IMR-90 (cell line): Measurements from ENCODE around the gene MC5R. TPM values are rescaled to one million over a fixed set of nuclear protein-coding genes. Genes with fewer than 3 reads are reported as not detected.

Experiments
- ATAC-seq: fragments of 200-7000 bp; cut with Tn5 transposase; 2 replicates; pipeline ENCODE4 v1.9.1; 2020; ENCODE audit warnings: low read depth, mild to moderate bottlenecking, moderate library complexity
- BruUV-seq: library from RNA; stranded (reverse); fragments of 400-500 nt; replicated peaks from 2 replicates; lab custom pipeline; 2021; lab: Mats Ljungman, UMichigan
- CTCF ChIA-PET: fragments of 300-600 bp; formaldehyde crosslinking; extraction: SDS; loops from one replicate; lab custom pipeline; 2021; ENCODE audit warnings: antibody characterized with exemption; lab: Yijun Ruan, JAX
- POLR2A ChIA-PET: fragments of 300-600 bp; sonication (Branson Sonifier 250); formaldehyde crosslinking; loops from one replicate; lab custom pipeline; 2022; ENCODE audit warnings: antibody characterized with exemption; ENCODE audit not compliant: unreplicated experiment; lab: Charles Lee
- DNase-seq: peaks from one replicate; pipeline ENCODE4 v3.0.0; 2013
- H2AFZ ChIP-seq: replicated peaks from 2 replicates; pipeline ENCODE3; 2013; ENCODE audit warnings: low read length, mild to moderate bottlenecking; ENCODE audit not compliant: poor library complexity
- H2AK5ac ChIP-seq: 2 replicates; pipeline ENCODE4 v1.6.1; 2013; ENCODE audit warnings: low read depth, low read length, inconsistent platforms
- H2AK9ac ChIP-seq: replicated peaks from 2 replicates; pipeline ENCODE3; 2013; ENCODE audit warnings: mild to moderate bottlenecking, low read depth, low read length, moderate library complexity; ENCODE audit not compliant: poor library complexity
- H2BK120ac ChIP-seq: 2 replicates; pipeline ENCODE4 v1.6.1; 2013; ENCODE audit warnings: low read depth, low read length, inconsistent platforms
- H2BK15ac ChIP-seq: 3 replicates; pipeline ENCODE4 v1.6.1; 2013; ENCODE audit warnings: low read depth, low read length, inconsistent platforms
- H2BK20ac ChIP-seq: 2 replicates; pipeline ENCODE4 v1.6.1; 2013; ENCODE audit warnings: low read depth, mild to moderate bottlenecking, inconsistent platforms, low read length, moderate library complexity
- H2BK5ac ChIP-seq: 2 replicates; pipeline ENCODE4 v1.6.1; 2013; ENCODE audit warnings: mild to moderate bottlenecking, low read depth, low read length, inconsistent platforms; ENCODE audit not compliant: poor library complexity, severe bottlenecking
- H3K14ac ChIP-seq: replicated peaks from 2 replicates; pipeline ENCODE4 v1.6.1; 2013; ENCODE audit warnings: low read depth, low read length, inconsistent platforms
- H3K18ac ChIP-seq: 2 replicates; pipeline ENCODE4 v1.6.1; 2013; ENCODE audit warnings: low read depth, low read length, control low read depth
- H3K23ac ChIP-seq: 2 replicates; pipeline ENCODE4 v1.6.1; 2013; ENCODE audit warnings: low read depth, low read length, inconsistent platforms
- H3K27ac ChIP-seq: 2 replicates; pipeline ENCODE4 v1.5.1; 2013; ENCODE audit warnings: mild to moderate bottlenecking, control low read depth, low read length; ENCODE audit not compliant: insufficient read depth
- H3K27me3 ChIP-seq: 2 replicates; pipeline ENCODE4 v1.6.1; 2013; ENCODE audit warnings: low read length; ENCODE audit not compliant: control insufficient read depth, insufficient read depth
- H3K36me3 ChIP-seq: 2 replicates; pipeline ENCODE4 v1.6.1; 2013; ENCODE audit warnings: low read length, mixed read lengths; ENCODE audit not compliant: control insufficient read depth, insufficient read depth
- H3K4ac ChIP-seq: 2 replicates; pipeline ENCODE4 v1.6.1; 2013; ENCODE audit warnings: low read depth, low read length, inconsistent platforms
- H3K4me1 ChIP-seq: 2 replicates; pipeline ENCODE4 v1.6.1; 2013; ENCODE audit warnings: low read length, mixed read lengths; ENCODE audit not compliant: control insufficient read depth, insufficient read depth
- H3K4me2 ChIP-seq: 2 replicates; pipeline ENCODE4 v1.6.1; 2013; ENCODE audit warnings: low read depth, mild to moderate bottlenecking, control low read depth, low read length, moderate library complexity
- H3K4me3 ChIP-seq: 2 replicates; pipeline ENCODE4 v1.5.1; 2013; ENCODE audit warnings: low read depth, mild to moderate bottlenecking, control low read depth, low read length, moderate library complexity; ENCODE audit not compliant: insufficient read depth
- H3K56ac ChIP-seq: 2 replicates; pipeline ENCODE4 v1.6.1; 2013; ENCODE audit warnings: low read length, inconsistent platforms; ENCODE audit not compliant: insufficient read depth; ENCODE audit errors: extremely low read depth
- H3K79me1 ChIP-seq, 2 experiments: 2 replicates each; pipeline ENCODE4 v1.6.1; 2013; ENCODE audit warnings: low read length in 2 of 2, inconsistent platforms in 1 of 2, low read depth in 1 of 2
- H3K9ac ChIP-seq: 2 replicates; pipeline ENCODE4 v1.6.1; 2013; ENCODE audit warnings: low read depth, low read length, control low read depth
- H3K9me1 ChIP-seq: 2 replicates; pipeline ENCODE4 v1.6.1; 2013; ENCODE audit warnings: low read length, inconsistent platforms; ENCODE audit not compliant: insufficient read depth
- H3K9me3 ChIP-seq: 2 replicates; pipeline ENCODE4 v1.6.1; 2013; ENCODE audit warnings: low read length; ENCODE audit not compliant: control insufficient read depth, insufficient read depth
- H4K20me1 ChIP-seq: 2 replicates; pipeline ENCODE4 v1.6.1; 2013; ENCODE audit warnings: low read length, inconsistent platforms; ENCODE audit not compliant: insufficient read depth
- H4K5ac ChIP-seq: 2 replicates; pipeline ENCODE4 v1.6.1; 2013; ENCODE audit warnings: mild to moderate bottlenecking, low read depth, low read length, control low read depth
- H4K8ac ChIP-seq, 2 experiments: 2 replicates each; pipeline ENCODE4 v1.6.1; 2013; ENCODE audit warnings: low read depth in 2 of 2, low read length in 2 of 2, control low read depth in 1 of 2, inconsistent platforms in 1 of 2
- H4K91ac ChIP-seq: 2 replicates; pipeline ENCODE4 v1.6.1; 2013; ENCODE audit warnings: low read depth, low read length, inconsistent platforms; ENCODE audit not compliant: insufficient read depth
- FOS ChIP-seq: fragments of 150-350 bp; IDR thresholded peaks from 2 replicates; pipeline ENCODE4 v1.6.1; 2016; ENCODE audit warnings: low read depth, low read length
- RAD21 ChIP-seq: IDR thresholded peaks from 2 replicates; pipeline ENCODE4 v1.6.1; 2012; ENCODE audit warnings: low read length, improper control_type of control experiment
- SMC3 ChIP-seq: fragments of 150-350 bp; IDR thresholded peaks from 2 replicates; pipeline ENCODE4 v1.6.1; 2016; ENCODE audit warnings: low read depth, mild to moderate bottlenecking, antibody characterized with exemption, low read length, moderate library complexity
- WGBS, 2 experiments: methylation state at CpG; one replicate each; pipeline versions ENCODE4 v1.1.5 to v1.1.7; 2013; ENCODE audit warnings: missing lambda C conversion rate in 2 of 2; ENCODE audit not compliant: insufficient read length in 1 of 2; ENCODE audit errors: extremely low coverage in 2 of 2; 5-methylcytosine and 5-hydroxymethylcytosine counted together
- dilution Hi-C: fragments of 300-500 bp; cut with HindIII; formaldehyde crosslinking; loops from one replicate; pipeline ENCODE4 v1.14.3; 2018; ENCODE audit warnings: low sequenced_read_pairs; ENCODE audit not compliant: unreplicated experiment
- in situ Hi-C: fragments of 300-500 bp; cut with MboI; formaldehyde crosslinking; loops from 3 replicates; pipeline ENCODE4 v1.14.3; 2019; ENCODE audit warnings: low sequenced_read_pairs, inconsistent platforms, mixed read lengths
- intact Hi-C: fragments of 100-400 bp; cut with micrococcal nuclease; formaldehyde crosslinking; loops from 2 replicates; pipeline ENCODE4 v1.10.0; 2022
- polyA plus RNA-seq, 3 experiments: library from polyadenylated mRNA; depleted of rRNA; stranded (reverse); fragments of >200 nt; gene quantifications; 2 replicates each; pipeline ENCODE4 v1.2.3, GENCODE V29; 2012; ENCODE audit warnings: low replicate concordance in 1 of 3
- total RNA-seq: library from RNA; depleted of rRNA; stranded (reverse); fragments of >200 nt; gene quantifications from 2 replicates; pipeline ENCODE4 v1.2.3, GENCODE V29; 2012
- TF ChIP-seq, protein P1 (sequence below): fragments of 150-350 bp; IDR thresholded peaks from 2 replicates; pipeline ENCODE4 v1.6.1; 2017; ENCODE audit warnings: mild to moderate bottlenecking, antibody characterized with exemption, low read length, low read depth

Gene MC5R
- total and polyA plus RNA-seq, 2 of the 4 experiments (the other 2 are of a cell fraction) = not detected

DNA sequence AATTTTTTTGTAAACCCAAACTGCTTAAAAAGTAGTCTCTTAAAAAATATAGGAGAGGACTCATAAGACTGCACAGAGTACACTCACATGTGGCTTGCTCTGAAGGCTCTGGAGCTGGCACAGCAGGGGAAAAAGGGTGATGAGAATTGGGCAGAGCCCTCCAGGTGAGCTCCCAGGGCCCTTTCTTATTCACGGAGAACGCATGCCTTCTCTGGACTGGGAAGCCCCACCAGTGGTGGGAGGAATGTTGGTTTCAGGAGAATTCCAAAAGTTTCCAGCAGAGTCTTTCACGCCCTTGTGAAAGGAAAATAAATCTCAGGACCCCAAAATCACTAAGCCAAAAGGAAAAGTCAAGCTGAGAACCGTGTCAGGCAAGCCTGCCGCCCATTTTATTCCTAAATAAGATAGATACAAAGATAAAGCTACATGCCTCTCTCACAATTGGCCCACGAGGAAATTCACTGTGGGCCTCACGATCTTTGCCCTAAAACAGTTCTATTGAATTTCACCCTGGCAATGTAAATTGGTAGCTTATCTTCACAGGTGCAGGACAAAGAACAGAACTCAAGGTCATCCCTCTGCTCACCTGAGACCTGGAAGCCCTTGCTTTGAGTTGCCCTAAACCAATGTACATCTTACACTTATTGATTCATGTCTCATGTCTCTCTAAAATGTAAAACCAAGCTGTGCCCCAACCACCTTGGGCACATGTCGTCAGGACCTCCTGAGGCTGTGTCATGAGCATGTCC is 15.5 kb upstream of the MC5R start:
- H2BK5ac ChIP-seq = no peak overlapping the region
- ATAC-seq (no peak), DNase-seq (no peak)
- H2BK120ac ChIP-seq = no peak overlapping the region
- H3K4me3 ChIP-seq = no peak overlapping the region
- no peaks in the 10 kb centered on the region for H4K20me1 ChIP-seq
- intact Hi-C loops (no loop called here), in situ Hi-C loops (no loop called here), dilution Hi-C loops (no loop called here)
- no peak overlapping the region for H3K4ac ChIP-seq
- H3K9ac ChIP-seq = no peak overlapping the region
- no peak overlapping the region for H4K5ac ChIP-seq
- H3K9me3 ChIP-seq = no peaks in the 10 kb centered on the region
- H2BK20ac ChIP-seq = no peak overlapping the region
- H2AFZ ChIP-seq = no peak overlapping the region
- H3K4me1 ChIP-seq = no peaks in the 10 kb centered on the region
- H2AK9ac ChIP-seq = no peak overlapping the region
- WGBS, 2 experiments = 44% methylated on average over 1 of the region's 8 CpGs; no CpG with 5 or more reads in 1 of the 2 experiments
- no peak overlapping the region for H3K4me2 ChIP-seq
- no peaks in the 10 kb centered on the region for H3K79me1 ChIP-seq
- no peak overlapping the region for H3K18ac ChIP-seq
- CTCF ChIA-PET = interaction anchor here (0.7 to 1.0 kb wide), 2 partner anchors 25 to 278 kb away, joined by 3 to 4 read pairs; no protein-coding TSS in a partner anchor
- no peak overlapping the region for H3K56ac ChIP-seq
- no peak overlapping the region for H3K14ac ChIP-seq
- H3K36me3 ChIP-seq = no peaks in the 10 kb centered on the region
- BruUV-seq = no TSS peak
- no peak overlapping the region for H3K23ac ChIP-seq
- no peak overlapping the region for H4K8ac ChIP-seq
- H2BK15ac ChIP-seq = no peak overlapping the region
- H3K9me1 ChIP-seq = no peaks in the 10 kb centered on the region
- TF ChIP-seq RAD21 = no peak
- TF ChIP-seq FOS = no peak
- TF ChIP-seq, protein P1, sequence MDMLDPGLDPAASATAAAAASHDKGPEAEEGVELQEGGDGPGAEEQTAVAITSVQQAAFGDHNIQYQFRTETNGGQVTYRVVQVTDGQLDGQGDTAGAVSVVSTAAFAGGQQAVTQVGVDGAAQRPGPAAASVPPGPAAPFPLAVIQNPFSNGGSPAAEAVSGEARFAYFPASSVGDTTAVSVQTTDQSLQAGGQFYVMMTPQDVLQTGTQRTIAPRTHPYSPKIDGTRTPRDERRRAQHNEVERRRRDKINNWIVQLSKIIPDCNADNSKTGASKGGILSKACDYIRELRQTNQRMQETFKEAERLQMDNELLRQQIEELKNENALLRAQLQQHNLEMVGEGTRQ = no peak
- TF ChIP-seq SMC3 = no peak
- no peak overlapping the region for H3K27ac ChIP-seq
- POLR2A ChIA-PET = interaction anchor here (0.8 kb wide), 1 partner anchor 42 kb away, joined by 4 read pairs; no protein-coding TSS in a partner anchor
- no peak overlapping the region for H2AK5ac ChIP-seq
- H3K27me3 ChIP-seq = no peaks in the 10 kb centered on the region
- no peak overlapping the region for H4K91ac ChIP-seq
